ENCODE measurements around the gene PRCC.

The PRCC gene

DNA sequence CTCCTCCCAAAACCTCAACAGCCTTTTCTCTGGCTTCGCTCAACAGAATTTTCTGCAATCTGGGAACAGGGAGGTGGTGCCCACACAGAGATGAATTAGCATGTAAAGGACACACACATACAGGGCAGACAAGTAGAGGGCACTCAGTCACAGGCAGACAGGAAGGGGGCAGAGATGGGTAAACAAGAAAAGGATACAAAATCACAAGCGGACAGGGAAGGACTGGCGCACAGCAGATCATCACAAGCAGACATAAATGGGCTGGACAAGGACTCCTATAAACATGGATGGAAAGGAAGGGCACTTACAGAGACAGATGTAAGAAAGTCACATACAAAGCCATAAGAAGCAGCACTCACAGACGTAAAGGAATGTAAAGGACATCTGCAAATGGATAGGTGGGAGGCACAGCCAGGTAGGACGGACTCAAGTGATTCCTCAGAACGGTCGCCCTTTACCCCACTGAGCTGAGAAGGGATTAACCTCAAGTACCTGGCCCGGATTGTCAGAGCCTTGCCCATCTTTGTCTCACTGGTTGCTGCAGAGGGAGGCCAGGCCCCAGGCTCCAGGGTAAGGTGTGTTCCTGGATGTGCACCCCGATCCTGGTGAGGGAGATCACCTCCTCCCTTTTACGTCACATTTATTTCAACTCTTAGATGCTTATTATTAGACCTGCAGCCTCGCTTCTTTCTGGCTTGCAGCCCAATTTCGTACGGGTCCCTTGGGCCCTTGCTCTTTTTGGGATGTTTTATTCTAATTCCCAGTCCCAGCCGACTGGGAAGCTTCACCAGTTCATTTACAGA, 836 bp upstream of the PRCC start:
- DNase-seq = peak; percentile 33

DNA sequence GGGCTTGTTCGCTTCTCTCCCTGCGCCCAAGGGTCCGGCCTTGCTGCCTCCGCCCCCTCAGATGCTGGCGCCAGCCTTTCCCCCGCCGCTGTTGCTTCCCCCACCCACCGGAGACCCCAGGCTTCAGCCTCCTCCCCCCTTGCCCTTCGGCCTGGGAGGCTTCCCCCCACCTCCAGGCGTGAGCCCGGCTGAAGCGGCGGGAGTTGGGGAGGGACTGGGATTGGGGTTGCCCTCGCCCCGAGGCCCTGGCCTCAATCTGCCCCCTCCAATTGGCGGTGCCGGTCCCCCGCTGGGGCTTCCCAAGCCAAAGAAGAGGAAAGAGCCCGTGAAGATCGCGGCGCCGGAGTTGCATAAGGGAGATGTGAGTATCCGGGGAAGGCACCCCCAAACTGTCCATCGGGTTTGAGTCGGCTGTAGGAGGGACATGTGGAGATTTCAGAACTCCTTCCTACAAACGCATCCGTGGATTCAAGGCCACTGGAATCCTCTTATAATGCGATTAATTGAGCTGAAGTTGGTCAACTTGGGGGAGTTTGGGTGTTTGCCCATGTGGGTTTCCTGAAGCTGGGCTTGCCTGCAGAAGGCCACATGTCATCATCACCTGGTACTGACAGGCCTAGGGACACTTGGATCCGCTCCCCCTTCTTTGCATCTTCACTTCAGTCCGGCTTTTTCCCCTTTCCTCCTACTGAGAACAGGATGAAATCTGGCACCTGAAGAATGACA, 707 bp downstream of the PRCC start:
- peak; percentile 33 for DNase-seq

DNA sequence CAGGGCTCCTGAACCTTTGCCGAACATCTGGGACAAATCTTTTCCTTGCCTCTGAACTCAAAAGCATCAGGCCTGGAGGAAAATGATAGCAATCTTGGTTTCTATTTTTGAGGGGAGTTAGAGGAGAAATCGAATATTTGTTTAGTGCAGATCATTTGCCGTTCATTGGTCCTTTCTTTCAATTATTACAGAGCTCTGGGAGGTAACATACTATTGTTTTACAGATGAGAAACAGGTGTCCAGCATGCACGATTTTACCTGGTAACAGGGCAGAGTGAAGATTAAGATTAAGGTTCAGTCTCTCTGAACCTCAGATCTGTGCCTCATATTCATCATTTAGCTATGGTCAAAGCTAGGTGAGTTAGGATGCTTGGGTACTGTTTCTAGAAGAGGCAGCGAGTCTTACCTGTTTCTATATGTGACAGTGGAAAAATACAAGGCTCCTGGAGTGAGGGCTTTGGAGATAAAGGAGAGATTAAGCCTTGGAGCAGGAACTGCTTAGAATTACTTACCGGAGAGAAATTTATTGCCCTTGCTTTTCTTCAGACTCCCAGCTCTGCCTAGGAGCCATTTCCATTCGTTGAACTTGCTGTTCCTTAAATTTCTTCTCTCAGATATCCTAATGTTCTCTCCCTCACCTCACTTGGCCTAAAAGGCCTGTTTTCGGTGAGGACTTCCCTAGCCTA, 1.4 kb downstream of the PRCC start:
- no peak for DNase-seq

DNA sequence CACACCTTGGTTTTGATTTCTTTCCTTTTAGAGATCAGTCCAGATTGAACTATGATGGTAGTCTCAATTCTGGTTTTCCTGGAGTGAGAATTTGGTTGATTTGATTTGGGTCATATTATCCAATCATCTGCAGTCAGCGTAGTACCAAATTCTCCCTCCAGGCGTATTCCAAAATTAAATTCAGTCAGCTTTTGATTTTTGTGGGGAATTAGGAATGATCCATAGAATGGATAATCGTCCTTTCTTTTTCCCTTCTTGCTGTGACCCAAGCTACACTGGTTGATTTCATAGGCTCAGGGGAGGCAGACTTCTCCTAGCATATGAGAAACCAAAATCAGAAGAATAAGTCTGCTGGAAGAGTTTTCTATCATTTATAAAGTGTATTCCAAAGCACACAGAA, 4.9 kb downstream of the PRCC start:
- DNase-seq = no peak

DNA sequence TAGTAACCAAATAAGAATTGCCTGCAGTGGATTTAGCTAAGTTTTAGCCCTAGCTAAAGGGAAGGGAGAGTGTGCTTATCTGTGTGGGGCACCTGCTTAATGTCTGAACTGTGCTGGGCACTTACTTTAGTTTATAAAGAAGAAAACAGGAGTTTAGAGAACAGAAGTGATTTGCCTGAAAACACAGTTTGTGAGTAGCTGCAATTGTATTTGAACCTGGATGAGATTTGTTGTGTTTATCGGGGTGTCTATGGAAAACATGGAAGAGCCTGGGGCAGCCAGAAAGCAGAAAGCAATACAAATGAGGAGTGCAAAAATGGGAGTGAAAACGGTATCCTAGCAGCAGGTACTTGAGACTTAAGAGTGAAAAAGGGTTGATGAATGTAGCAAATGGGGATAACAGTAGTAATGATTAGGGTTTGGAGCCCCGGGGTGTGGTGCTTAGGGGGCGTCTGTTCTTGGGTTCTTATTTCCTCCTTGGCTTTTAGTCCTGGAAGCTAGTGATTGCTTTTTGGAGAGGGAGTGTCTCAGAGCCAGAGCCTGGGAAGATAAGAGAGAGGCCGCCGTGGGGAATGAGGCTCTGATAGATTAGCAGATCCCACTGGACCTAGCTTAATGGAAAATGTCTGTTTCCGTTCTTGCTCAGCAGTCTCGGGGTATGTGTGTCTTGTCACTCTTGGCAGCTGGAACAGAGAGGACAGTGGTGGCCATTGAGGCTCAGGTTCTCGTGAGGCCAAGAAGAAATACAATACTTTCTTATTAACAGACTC, 5.6 kb downstream of the PRCC start:
- DNase-seq = no peak

DNA sequence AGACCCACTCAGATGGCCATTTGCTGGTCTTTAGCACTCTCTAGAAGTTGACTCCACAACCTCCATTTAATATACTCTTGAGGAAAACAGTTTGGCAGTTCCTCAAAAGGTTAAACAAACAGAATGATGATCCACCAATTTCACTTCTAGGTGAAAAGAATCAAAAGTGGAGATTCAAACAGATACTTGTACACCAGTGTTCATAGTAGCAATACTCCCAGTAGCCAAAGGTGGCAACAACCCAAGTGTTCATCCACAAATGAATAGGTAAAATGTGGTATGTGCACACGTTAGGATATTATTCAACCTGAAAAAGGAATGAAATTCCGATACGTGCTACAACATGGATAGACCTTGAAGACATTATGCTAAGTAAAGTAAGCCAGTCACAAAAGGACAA, 6.3 kb downstream of the PRCC start:
- no peak for DNase-seq

DNA sequence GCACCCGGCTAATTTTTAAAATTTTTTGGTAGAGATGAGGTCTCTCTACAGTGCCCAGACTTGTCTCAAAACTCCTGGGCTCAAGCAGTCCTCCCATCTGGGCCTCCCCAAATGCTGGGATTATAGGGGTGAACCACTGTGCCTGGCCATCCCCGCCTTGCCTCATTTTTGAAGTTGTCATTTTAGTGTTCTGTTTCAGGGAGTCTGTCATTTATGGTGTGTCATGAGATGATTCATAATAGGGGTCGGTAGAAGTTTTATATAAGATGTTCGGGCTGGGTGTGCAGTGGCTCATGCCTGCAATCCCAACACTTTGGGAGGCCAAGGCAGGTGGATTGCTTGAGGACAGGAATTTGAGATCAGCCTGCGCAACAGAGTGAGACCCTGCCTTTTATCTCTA, 8.5 kb downstream of the PRCC start:
- DNase-seq = no peak

DNA sequence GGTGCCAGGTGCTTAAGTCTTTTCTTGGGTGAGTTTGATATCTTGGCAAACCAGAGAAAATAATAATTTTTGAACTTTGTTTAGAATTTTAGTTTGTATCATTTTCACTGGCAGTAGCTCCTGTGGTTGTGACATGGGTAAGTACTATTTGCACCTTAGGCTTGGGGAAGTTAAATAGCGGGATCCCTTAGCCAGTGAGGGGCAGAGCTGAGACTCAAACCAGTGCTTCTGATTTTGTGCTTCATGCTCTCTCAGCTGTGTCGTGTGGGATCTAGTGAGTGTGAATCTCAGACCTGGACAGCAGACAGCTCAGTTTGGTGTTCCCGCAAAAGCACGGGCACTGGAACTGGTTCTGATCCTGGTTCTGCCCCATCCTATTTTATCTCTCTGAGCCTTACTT, 9.6 kb downstream of the PRCC start:
- DNase-seq = no peak

DNA sequence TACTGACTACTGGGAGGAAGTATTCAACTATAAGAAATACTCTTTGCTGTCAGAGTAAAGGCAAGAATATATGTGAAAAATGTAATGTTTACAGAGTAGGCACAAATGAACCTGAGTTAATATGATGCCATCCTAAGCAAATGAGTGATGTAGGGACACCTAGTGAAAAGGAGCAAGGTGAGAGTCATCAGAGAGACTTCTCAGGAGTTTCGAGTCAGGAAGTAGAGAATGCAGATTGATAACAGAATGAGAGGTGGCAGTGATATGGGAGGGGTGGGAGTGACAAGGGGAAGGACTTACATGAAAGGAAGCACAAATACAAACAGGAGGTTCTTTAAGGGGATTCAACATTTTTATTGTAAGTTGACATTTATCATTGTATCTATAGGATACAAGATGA, 10.2 kb downstream of the PRCC start:
- no peak for DNase-seq

DNA sequence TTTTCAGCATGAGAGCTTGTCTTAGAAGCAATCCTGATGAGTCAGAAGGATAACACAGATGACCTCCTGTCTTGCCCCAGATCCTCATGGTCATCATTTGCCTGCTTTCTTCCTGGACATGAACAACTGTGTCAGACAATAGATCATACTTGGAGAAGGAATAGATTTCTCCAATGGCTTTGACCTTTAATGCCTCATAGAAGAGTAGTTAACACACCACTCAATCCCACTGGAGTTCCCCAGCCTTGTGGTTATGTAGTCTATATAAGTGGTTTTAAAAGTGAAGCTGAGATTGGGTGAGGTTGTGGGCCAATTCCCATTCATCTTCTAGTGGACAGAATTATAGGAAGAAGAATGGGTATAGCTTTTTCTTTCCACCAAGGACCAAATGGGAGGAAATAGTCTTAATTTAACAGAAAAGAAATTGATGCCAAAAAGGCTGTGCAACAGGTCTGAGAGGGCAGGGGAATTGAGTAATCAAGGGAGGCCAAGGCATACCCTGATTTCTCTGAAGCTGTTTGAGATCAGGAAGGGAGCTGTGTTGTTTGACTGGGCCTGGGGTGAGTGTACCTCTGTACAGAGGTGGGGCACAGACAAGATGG, 14.4 kb downstream of the PRCC start:
- no peak for DNase-seq

DNA sequence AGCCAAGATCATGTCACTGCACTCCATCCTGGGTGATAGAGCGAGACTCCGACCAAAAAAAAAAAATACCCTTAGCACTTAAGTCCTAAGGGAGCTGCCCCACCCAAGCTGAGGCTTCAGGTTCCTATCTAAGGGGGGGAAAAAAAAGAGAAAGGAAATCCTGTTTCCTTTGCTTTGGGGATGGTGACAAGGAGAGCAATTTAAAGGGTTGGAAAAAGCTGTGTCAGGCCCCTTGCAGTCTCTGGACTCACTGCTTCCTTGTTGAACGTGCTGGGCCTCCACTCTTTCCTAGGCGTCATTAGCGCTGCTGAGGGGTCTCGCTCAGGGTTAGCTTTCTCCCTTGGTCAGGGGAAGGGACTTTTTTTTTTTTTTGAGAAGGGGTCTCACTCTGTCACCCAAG, 18.1 kb downstream of the PRCC start:
- DNase-seq = no peak

DNA sequence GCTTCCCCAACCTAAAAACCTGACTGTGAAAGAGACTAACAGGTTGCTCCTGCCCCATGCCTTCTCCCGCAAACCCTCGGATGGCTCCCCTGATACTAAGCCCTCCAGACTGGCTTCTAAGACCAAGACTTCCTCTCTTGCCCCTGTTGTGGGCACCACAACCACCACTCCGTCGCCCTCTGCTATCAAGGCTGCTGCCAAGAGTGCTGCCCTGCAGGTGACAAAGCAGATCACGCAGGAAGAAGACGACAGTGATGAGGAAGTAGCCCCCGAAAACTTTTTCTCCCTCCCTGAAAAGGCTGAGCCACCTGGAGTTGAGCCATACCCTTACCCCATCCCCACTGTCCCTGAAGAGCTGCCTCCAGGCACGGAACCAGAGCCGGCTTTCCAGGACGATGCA, 19.3 kb downstream of the PRCC start:
- DNase-seq = no peak

DNA sequence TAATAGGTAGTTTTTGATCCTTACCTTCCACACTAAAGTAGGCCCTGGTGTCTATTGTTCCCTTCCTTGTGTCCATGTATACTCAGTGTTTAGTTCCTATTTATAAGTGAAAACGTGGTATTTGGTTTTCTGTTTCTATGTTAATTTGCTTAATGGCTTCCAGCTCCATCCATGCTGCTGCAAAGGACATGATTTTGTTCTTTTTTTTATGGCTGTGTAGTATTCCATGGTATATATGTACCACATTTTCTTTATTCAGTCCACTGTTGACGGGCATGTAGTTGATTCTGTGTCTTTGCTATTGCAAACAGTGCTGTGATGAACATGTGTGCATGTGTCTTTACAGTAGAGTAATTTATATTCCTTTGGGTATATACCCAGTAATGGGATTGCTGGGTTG, 20.8 kb downstream of the PRCC start:
- DNase-seq = no peak

DNA sequence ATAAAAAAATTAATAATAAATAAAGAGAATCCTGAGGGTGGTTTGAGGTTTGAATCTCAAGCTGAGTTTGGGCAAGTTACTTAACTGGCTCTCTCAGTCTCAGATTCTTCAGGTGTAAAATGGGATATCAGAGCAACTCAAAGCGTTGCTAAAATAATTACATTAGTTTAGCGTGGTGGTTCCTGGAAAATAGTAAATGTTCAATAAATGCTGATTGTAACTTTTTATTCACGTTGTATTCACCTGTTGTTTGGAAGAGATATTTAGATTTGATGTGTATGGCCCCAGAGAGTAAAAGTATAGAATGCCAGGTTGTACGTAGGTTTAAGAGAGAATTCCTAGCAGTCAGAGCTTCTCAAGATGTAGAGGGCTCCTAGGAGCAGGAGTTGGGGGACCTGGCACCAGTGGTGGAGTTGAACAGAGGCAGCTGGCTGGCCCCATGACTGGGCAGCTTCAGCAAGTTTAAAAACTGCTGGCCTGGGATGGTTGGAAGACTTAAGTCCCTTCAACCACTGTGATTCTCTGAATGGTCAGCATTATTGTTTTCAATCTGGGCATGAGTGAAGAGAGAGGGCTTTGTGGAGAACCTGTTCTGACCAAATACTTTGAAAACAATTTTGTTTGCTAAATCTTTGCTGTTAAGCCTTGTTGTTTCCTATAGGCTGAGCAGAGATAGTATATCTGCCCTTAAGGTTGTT, 22.4 kb downstream of the PRCC start:
- DNase-seq = no peak

DNA sequence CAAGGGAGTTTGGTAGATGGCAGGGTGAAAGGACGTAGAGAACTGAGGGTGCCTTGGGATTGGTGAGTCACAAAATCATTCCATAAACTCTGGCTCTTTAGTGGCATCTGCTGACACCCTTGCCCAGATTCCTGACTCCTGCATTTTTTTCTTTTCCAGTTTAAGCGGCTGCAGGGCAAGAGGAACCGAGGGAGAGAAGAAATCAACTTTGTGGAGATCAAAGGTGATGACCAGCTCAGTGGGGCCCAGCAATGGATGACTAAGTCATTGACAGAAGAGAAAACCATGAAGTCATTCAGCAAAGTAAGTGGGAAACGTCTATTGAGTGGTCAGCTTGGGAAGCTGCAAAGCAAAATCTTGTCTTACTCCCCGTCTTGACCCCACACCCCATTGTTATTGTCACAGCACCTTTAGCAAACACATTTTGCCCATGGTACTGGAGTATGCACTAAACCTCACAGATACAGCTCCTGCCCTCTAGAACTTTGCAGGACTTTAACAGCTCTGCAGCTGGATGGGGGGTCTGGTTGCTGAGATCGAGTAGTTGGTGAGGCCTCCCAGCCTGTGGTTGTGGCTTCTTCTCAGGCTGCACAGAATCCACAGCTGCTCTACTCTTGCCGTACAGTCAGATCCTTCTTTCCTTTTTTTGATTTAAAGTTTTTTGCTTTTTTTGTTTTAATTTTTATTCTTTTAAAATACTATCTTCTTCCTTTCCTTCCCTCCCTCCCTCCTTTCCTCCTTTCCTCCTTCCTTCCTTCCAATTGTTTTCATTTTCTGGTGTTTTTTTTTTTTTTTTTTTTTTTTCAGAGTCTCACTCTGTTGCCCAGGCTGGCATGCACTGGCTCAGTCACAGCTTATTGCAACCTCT, 27.4 kb downstream of the PRCC start:
- DNase-seq = no peak

DNA sequence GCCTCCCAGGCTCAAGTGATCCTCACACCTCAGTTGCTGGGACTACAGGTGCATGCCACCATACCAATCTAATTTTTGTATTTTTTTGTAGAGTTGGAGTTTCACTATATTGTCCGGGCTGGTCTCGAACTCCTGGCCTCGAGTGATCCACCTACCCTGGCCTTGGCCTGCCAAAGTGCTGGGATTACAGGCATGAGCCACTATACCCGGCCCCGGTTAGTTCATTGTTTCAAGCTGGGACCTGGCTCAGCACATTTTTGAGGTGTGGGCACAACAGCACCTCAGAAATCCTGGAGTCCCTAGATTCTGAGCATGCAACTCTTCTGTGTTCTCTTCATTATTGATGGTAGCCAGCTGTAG, 28.0 kb downstream of the PRCC start:
- DNase-seq = no peak

DNA sequence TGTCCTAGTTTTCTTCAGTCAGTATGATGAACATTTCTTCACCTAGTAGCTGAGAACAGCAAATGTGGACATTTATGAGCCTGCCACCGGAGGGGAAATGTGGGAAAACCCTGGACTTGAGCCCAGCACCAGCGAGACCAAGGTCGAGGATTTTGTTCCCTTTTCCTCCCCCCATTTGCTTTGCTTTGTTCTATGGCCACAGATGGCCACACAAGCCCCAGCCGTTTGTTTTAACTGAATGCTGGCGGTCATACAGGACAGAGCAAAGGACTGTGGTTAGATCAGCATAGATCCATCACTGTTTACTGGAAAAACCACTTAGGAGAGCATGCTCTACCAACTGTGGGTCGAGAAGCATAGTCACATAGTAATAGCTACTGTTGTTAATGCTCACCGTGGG, 28.5 kb downstream of the PRCC start:
- peak; percentile 73 for DNase-seq

DNA sequence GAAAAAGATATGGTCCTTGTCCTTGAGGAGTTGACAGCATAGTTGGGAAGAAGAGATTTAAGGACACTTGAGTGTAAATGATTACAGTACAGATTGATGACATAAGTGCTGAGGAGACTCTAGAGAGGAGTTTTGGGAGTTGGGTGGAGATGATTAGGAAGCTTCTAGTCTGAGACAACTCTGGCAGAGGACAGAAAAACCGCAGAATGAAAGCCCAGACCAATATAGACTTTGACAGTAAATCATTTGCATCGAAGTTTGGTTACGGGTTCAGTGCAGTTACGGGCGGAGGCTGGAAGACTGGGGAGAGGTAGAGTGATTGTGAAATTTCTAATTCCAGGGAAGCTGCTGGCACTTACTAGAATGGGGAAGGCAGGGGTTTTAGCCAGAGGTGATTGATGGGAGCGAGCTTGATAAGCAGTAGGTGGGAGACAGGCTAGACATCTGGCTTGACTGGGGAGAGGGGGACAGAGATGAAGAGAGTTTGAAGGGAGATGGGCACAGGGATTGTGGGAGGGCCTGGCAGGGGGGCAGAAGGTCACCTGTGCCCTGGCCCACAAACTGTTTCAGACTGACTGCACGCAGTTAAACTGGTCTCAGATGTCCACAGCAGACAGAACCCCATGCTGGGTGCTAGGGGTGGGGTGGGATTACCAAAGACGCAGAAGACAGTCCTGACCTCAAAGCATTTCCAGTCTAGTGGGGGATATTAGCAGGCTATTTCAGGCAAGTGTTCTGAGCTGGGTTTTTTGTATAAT, 29.2 kb downstream of the PRCC start:
- DNase-seq = no peak

DNA sequence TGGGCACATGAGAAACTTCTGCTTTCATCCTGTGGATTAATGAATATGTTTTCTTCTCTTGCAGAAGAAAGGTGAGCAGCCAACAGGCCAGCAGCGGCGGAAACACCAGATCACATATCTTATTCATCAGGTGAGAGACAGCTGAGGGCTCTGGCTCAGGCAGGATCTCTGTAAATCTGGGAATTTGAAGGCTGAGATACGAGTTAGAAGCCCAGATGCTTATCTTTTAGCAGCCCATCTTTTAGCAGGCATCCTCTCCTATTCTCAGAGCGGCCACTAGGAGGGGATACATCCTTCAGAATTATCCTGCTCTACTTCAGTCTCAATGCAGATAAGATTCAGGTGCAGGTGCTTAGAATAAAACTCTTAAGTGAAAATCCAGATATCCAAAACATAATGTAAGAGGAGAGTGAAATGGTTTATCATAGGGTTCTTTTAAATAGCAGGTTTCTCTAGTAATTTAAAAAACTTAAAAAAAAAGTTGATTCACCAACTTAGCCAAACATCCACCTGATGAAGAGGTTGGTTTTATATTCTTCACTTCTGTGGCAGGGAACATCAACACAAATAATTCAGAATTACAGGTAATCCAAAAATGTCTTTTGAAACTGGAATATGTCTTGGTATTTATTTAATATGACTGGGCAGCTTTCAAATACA, 30.0 kb downstream of the PRCC start:
- DNase-seq = peak; percentile 45

All from midbrain (tissue), 1 donor.